Measurements from ENCODE around the gene WDR27.
"Not testable (repeated sequence)": the region's sequence is repeated elsewhere in the genome, so short reads cannot be mapped to it uniquely, and the experiment has no call there.

WDR27 gene

DNA sequence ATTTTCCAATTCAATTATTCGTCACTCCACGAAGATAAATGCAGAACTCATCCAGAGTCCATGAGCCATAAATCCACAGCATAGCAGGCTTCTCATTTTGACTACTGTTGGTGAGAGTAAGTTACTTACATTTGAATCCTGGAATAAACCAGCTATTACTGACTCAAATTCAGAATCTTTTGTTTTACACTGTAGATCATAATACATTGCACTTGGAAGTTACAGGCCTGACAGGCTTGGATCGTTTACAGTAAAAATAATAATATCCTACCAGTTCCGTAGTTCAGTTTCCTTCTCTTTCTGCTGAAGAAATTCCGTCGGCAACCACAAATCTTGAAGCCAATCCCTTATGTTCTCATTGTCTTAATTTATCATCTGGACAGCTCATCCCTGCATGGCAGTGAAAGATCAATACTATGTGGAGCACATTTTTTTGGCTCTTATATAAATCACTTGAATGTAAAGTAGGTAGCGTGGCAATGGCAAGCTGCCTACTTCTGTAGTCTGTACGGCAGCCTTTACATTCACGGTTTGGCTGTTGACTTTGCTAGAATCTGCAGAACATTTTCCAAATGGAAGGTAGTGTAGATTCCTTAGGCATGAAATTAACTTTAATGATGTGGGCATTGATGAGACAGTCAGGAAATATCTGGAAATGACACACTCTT is 142.9 kb downstream of the WDR27 start:
- DNase-seq, result no peak

DNA sequence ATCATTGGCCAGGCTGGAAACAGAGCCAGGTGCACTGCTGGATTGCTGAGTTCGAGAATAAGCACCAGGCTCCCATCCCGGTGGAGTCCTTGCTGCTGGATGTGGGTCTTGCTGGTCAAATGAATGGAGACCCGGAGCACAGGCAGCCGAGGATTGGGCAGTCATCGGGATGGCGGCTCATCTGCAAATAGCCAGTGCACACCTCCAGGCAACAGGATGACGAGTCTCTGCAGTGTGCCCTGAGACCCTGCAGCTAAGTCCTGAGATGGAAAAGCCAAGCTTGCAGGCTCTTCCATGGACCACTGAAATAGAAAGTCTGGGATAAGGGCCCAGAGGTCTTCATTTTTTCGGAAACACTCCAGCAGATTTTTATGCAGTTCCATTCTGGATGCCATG is 143.5 kb downstream of the WDR27 start:
- DNase-seq, result no peak

DNA sequence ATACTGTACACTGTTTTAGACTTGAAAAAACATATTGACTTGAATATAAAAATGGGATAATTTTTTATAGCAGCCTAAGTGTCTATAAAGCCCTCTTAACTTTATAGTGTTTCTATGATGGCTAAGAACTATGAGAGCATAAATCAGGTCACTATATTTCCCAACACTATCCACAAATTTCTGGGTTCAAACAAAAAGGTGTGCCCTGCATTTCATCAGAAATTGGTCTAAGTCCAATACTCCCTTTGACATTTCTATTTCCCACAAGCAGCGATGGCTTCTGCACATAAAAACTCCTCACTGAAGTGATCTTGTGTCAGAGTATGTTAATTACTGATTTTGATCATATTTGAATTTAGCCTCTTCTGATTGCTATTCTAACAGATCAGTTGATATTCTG is 143.9 kb downstream of the WDR27 start:
- DNase-seq, result no peak

DNA sequence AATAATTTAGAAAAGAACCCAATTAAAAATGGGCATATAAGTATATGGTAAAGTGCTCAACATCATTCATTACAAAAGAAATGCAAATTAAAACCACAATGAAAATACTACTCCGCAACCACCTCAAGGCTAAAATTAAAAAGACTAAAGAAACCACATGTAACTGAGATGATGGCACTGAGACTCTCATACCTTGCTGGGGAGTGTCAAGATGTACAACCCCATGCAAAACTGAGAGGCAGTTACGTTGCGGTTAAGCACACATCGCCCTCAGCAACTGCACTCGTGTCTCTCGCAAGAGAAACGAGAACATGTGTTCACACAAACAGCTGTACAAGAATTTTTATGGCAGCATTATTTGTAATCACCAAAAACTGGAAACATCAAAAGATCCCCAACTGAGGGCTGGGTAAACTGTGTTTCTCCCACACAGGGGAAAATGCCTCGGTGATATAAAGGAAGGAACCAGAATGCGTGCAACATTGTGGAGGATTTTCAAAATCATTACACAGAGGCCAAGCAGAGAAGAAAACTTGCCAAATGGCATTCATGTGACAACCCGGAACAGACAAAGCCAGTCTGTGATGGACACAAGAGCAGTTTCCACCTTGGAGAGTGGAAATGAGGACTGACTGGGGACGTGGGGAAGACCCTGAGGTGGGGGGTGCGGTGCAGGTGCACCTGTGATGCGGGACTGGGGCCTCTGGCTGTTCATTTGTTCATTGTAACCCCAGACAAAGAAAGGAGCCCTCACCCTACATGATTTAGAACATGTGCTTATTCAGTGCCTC is 144.9 kb downstream of the WDR27 start:
- DNase-seq, result no peak

DNA sequence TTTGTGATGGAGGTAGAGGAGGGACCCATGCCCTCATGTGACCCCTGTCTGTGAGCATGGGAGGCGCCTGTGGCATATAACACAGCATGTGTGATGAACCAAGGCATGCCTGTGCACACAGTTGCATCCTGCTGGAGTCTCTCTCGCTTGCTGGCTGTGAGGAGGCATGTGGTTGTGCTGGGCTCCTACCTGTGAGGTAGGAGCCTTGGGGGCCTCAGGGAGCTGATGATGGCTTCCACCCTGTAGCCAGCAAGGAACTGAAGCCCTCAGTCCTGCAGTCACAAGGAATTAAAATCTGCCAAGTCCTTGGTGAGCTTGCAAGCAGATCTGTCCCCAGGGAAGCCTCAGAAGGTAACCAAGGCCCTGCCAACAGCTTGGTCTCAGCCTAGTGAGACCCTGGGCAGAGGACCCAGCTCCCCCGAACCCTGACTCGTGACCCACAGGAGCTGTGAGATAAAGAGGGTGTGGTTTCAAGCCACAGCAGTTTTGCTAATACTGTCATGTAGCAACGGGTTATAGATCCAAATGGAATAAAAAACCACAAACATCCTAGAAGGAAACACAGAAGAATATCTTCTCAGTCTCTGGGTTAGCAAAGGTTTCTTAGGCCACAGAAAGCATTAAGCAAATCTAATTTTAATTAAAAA is 145.7 kb downstream of the WDR27 start:
- DNase-seq, result no peak

DNA sequence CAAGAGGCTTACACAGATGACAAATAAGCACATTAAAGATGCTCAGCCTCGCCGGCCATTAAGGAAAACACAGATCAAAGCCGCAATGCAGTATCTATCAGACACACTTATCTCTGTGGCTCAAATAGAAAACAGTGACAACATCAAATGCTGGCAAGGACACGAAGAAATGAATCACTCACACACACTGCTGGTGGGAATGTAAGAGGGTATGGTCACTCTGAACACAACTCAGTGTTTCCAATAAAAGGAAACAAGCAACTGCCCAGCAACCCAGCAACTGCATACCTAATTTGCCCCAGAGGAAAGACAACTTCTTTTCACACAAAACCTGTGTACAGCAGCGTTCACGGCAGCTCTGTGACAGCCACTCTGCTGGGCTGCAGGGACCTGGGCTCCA is 155.8 kb downstream of the WDR27 start:
- no peak for DNase-seq

DNA sequence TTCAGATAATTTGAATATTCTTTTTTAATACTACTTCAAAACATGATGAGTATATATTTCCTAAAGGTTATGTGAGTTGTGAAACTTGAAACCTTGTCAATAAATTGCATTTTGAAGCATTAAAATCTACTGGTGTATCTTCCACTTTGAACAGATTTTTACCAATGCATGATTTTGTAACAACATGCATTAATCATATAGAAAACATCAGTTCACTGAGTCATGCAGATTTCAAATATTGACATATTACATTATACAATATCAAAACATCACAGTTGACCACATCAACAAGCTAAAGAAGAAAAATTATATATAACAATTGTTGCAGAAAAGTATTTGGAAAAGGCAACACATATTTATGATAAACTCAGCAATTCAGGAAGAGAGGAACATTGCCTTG is 158.1 kb downstream of the WDR27 start:
- no peak for DNase-seq

DNA sequence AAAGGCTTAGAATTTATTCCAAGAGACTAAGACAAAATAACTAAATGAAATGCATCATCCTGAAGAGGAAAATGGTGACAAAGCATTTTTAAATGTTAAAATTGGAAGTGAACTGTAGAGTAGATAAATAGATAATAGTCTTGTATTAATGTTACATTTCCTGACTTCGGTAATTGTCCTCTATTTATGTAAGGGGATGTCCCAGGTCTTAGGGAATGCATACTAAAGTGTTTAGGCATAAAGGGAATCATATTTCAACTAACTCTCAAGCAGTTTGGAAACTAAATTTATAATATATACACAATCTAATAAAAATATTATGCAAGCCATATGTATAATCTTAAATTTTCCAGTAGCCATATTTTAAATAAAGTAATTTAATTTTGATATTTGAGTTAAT is 159.3 kb downstream of the WDR27 start:
- DNase-seq, result no peak

DNA sequence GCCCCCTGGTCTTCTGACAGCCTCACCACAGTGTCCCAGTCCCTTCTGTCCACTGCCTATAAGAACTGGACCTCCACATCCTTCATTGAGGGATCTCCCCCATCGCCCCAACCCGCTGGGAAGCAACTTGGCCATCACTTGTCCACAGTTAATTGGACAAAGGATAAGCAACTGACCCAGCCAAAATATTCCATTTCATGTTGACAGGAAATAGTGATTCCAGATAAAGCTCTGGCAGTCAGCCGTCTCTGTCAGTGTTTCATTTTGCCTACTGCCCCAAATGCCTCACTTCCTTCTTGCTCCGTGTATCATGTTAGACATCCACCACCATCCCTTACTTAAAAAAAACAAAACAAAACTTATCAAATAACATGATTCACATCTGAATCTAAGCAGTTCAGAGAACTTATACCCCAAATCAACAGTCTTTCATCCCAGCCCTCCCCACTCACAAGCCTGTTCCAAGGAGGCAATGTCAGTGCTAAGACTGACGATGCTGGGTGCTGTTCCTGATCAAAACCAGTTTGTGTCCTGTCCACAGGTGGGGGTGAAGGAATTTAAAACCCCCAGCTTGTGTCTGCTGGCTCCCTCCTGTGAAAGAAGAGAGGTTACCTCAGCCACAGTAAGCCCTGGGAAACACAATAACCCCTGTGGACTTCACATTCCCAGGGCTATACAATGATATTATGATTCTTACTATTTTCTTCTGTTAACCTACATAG is 162.5 kb downstream of the WDR27 start:
- no peak for DNase-seq

DNA sequence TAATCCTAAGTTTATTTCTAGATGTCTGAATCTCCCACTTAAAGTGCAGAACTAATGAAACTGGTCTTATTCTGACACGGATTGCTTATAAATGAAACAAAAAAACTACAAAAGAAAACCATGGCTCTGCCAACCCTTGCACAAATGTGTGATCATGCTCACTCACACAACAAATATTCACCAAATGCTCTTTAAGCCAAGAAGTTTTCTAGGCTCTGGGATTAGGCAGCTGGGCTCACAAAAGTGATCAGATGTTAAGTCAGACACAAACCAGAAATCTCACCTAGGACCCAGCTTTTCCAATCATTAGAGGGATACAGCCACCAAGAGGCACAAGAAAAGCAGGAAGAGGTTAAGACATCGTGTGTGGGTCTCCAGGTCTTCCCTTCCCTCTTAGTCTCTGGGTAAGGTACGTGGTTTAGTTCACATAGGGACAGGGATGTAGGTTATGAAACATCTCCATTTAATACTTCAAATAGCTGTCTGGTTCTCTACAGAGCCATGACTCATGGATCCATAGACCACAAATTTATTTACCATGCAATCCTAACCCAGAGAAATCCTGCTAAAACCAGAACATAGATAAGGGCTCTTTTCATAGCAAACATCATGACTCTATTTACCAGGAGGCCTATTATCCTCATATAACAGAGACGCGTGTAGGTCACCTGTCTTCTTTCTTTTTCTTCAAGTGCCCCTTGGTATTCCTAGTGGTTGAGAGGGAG is 165.2 kb downstream of the WDR27 start:
- no peak for DNase-seq

DNA sequence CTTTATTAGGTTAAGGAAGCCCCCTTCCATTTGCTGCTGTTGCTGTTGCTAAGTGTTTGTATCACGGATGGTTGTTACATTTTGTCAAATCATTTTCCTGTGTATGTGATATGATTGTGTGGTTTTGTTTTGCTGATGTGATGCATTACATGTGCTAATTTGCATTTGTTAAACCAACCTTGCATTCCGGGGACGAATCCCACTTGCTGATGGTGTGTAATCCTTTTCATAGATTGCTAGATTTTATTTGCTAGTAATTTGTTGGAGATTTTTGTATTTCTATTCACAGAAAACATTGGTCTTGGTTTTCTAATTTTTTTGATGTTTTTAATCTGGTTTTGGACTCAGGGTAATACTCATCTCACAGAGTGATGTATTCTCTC is 167.8 kb downstream of the WDR27 start:
- DNase-seq, result no peak

DNA sequence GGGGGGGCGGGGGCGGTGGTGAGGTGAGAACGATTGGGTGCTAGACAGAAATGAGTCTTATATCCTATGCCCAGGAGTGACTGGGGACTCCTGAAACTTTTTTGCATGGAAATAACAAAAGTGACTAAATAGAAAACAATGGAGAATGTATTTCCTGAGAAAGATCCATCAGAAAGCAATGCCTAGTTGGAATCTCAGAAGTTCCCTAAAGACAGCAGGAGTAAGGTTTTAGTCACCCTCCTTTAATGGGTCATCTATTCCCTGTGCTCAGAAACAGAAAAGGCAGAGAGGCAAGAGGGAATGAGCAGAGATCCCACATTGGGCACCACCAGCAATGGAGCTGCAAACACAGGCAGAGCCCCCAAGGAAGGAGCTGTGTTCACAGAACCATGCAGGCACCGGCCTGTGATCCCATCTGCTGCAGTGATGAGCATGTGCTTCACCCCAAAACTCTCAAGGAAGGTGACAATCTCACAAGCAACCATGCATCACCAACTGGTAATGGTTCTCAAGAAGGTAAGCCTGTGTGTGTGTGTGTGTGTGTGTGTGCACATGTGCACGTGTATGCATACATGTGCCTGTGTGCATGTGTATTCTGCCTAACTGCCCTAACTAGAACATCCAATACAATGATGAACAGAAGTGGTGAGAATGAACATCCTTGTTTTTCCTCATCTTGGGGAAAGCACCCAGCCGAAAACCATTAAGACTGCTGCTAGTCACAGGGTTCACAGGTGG is 168.4 kb downstream of the WDR27 start:
- no peak for DNase-seq

DNA sequence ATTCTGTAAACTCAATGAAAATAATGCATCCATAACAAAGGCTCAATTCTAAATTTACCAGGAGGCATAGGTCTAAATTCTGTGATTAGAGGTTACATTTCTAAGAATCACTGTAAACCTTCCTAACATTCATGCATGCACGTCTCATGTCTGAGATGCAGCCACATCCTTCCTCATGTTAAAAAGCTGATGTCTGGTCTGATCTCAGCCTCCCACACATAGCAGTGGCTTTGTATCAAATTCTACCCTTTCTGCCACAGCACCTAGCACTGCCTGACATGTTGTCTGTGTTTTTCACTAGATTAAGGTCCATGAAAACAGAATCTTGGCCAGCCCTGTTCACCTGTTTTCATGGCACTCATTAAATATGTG is 171.1 kb downstream of the WDR27 start:
- no peak for DNase-seq

DNA sequence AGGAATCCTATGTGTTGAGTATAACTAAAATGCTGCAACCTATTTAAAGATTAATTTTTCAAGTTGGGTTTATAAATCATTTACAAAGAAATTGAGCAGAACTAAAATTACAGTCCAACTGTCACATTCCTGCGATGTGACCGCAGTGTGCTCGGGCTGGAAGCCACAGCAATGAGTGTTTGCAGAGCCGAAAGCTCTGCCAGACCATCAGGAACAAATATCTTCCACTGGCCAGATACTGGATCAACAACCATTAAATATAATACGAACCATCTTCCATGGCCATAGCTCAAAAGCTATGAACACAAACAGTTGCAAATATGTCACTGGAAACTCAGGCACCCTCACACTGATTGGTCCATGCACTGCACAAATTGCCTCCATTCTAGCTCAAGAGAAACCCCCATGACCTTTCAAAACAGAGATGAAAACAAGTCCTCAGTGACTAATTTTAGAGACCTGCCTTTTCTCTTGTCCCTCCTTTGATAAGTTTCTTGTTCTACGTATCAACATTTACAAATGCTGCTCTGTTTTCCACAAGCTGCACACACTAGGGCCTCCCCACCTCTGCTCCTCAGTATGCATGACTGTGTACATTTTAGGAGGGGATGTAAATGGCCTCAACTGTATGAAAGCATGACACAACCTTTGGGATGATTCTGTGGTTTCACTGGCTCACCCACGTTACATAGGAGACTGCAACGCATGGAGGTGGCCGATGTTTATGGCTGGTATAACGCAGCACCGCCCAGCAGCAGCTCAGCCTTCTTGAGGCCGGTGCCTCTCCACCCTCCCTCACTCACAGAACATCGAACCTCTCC is 171.7 kb downstream of the WDR27 start:
- no peak for DNase-seq

DNA sequence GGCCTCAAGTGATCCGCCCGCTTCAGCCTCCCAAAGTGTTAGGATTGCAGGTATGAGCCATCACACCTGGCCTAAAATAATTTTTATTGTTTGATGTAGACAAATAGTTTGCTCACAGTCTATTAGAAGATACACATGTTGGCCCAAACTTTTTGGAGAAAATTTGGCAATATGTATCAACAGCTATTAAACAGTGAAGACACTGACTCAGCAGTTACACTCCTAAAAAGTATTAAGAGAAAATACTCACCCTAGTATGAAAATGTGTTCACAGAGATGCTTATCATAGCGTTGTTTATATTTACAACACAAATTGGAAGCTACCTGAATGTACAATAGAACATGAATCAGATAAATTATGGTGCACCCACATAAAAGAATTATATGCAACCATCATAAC is 173.1 kb downstream of the WDR27 start:
- DNase-seq, result no peak

DNA sequence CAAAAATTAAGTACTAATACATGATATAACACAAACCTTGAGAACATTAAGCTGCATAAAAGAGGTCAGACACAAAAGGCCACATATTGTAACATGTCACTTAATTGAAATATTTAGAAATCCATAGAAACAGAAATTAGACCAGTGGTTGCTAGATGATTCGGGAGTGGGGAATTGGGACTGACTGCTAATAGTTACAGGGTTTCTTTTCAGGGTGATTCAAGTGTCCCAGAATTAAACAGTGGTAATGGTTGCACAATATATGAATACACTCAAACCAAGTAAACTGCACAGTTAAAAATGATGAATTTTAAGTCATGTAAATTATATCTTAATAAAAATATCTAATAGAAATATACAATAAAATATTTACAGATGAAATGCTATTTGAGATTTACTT is 174.5 kb downstream of the WDR27 start:
- no peak for DNase-seq

DNA sequence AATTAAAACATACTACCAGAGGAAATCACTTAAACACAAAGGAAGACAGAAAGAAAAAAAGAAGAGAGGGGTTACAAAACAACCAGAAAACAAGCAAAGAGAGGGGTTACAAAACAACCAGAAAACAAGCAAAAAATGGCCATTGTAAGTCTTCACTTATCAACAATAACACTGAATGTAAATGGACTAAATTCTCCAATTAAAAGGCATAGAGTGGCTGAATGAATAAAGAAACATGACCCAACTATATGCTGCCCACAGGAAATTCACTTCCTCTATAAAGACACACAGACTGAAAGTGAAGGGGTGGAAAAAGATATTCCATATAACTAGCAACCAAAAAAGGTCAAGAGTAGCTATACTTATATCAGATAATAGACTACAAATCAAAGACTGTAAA is 180.0 kb downstream of the WDR27 start:
- no peak for DNase-seq

DNA sequence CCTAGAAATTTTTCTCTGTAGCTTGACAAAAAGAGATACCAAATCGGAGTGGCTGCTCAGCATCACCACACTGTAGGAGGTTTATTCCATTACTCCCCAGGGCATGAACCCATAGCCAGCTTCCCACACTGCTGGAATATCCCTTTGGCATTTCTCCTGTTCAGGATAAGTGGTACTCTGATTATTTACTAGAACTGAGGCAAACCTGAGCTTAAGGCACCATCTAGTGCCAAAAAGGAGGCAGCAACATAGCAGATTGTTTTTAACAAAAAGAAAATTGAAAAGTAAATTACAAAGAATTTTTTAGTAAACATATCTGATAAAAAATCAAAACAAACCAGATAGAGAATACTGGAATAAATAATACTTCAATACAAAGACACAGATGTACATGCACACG is 181.7 kb downstream of the WDR27 start:
- DNase-seq, result no peak

DNA sequence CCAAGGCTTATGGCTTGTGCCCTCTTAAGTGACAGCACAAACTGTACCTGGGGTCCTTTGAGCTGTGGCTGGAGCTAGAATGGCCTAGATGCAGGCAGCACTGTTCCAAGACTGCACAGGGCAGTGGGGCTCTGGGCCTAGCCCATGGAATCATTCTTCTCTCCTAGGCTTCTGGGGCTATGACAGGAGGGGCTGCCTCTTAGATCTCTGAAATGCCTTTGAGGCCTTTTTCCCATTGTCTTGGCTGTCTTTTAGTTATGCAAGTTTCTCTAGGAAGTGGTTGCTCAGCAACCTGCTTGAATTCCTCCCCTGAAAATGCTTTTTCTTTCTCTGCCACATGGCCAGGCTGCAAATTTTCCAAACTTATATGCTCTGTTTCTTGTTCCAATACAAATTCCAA is 183.4 kb downstream of the WDR27 start:
- DNase-seq, result no peak

DNA sequence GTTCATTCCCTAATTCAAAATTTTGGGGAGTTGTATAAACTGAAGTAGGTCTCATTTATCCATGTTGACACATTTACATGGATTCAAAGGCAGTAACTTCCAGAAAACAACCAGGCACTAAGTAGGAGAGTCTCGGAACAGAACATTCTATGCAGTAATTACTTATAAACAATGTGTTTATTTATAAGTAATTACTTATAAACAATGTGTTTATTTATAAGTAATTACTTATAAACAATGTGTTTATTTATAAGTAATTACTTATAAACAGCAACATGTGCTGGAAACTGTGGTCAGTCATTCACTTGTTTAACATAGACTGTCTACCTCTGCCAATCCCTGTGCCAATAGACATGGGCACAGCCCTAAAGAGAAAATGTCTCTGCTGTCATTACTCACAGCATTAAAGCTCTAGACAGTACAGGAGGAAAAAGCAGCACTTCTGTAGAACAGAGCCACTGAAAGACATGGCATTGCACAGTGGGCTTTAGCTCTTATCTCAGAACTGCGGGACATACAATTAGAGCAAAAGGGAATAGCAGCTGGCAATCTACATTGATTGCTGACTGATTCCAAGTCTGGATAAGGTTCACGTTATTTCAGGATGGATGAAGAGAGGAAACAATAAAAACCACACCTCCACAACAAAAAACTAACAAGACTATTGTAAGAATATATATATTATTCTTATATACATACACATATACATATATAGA is 188.2 kb downstream of the WDR27 start:
- no peak for DNase-seq

DNA sequence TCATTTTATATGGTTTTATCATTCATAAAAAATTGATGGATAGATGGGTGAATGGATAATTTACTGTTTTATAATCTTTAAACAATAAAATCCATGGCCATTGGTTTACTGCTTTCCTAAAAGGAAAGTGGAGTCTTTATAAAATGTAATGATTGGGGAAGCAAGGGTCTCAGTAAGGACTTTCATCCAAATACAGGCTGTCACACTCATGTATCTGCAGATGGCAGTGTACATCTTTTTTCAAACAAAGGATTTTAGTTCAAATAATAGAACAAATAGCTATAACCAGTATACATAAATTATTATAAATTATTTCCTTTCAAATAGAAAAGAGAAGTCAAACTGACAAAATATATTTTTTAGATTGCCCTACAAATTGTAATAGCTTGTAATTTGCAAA is 190.0 kb downstream of the WDR27 start:
- DNase-seq, result not testable (repeated sequence)
